HAP-1 (cell line): ENCODE measurements around the gene C16orf90.
"Not testable (repeated sequence)": the region's sequence is repeated elsewhere in the genome, so short reads cannot be mapped to it uniquely, and the experiment has no call there.

Experiments used
- DNase-seq, 2 experiments: peaks; one replicate each; pipeline ENCODE4 v3.0.0-alpha.2; 2016 to 2020; ENCODE audit warnings: low spot score in 2 of 2
- H3K27me3 ChIP-seq: fragments of 250-450 bp; sonication (Bioruptor Pico); 2 replicates; pipeline ENCODE4 v1.5.1; 2020; ENCODE audit warnings: low read depth, mild to moderate bottlenecking, moderate library complexity
- H3K36me3 ChIP-seq: fragments of 250-450 bp; sonication (Bioruptor Pico); replicated peaks from 2 replicates; pipeline ENCODE4 v1.5.1; 2020; ENCODE audit warnings: mild to moderate bottlenecking
- H3K4me1 ChIP-seq: fragments of 250-450 bp; sonication (Bioruptor Pico); 2 replicates; pipeline ENCODE4 v1.5.1; 2020; ENCODE audit warnings: mild to moderate bottlenecking
- H3K4me3 ChIP-seq: fragments of 250-450 bp; sonication (Bioruptor Pico); 2 replicates; pipeline ENCODE4 v1.5.1; 2020; ENCODE audit warnings: mild to moderate bottlenecking, moderate library complexity
- H3K9me3 ChIP-seq: fragments of 250-450 bp; sonication (Bioruptor Pico); 2 replicates; pipeline ENCODE4 v1.5.1; 2020; ENCODE audit warnings: mild to moderate bottlenecking, moderate library complexity
- in situ Hi-C: fragments of 300-500 bp; cut with MboI; formaldehyde crosslinking; loops from 3 replicates; pipeline ENCODE4 v1.14.3; 2020; ENCODE audit warnings: low sequenced_read_pairs, inconsistent platforms, mixed read lengths

Gene C16orf90

GRCh38 chr16:3473596-3473943, 21.7 kb downstream of the C16orf90 start:
- H3K4me1 ChIP-seq, in situ Hi-C loops, DNase-seq, H3K9me3 ChIP-seq, H3K36me3 ChIP-seq, H3K27me3 ChIP-seq, H3K4me3 ChIP-seq: not testable (repeated sequence)

- Histone ChIP-seq H3K36me3 (peaks cover 5% of the 10 kb centered on the region; the same call in 1 of the 2 replicates), H3K4me3 (no peak overlapping the region), H3K9me3 (no peaks in the 10 kb centered on the region), H3K4me1 (no peaks in the 10 kb centered on the region), H3K27me3 (no peaks in the 10 kb centered on the region)
- in situ Hi-C loops = no loop called here
- DNase-seq = no peak
These were observed 22.3 kb downstream of the C16orf90 start for GRCh38 chr16:3472878-3473595.

GRCh38 chr16:3471518-3472176, 23.6 kb downstream of the C16orf90 start:
- Histone ChIP-seq H3K36me3 (peaks cover 5% of the 10 kb centered on the region; the same call in 1 of the 2 replicates), H3K4me1 (no peaks in the 10 kb centered on the region), H3K27me3 (no peaks in the 10 kb centered on the region), H3K9me3 (no peaks in the 10 kb centered on the region), H3K4me3 (no peak overlapping the region)
- DNase-seq = no peak
- in situ Hi-C loops = no loop called here

GRCh38 chr16:3470723-3471122, 24.6 kb downstream of the C16orf90 start:
- Histone ChIP-seq H3K4me1 (no peaks in the 10 kb centered on the region), H3K27me3 (no peaks in the 10 kb centered on the region), H3K36me3 (peaks cover 12% of the 10 kb centered on the region; the same call in 1 of the 2 replicates), H3K4me3 (no peak overlapping the region), H3K9me3 (no peaks in the 10 kb centered on the region)
- DNase-seq = no peak
- in situ Hi-C loops = no loop called here

GRCh38 chr16:3469736-3470135, 25.6 kb downstream of the C16orf90 start:
- Histone ChIP-seq H3K36me3 (peaks cover 12% of the 10 kb centered on the region; the same call in 1 of the 2 replicates), H3K4me3 (no peak overlapping the region), H3K27me3 (no peaks in the 10 kb centered on the region), H3K4me1 (no peaks in the 10 kb centered on the region), H3K9me3 (no peaks in the 10 kb centered on the region)
- in situ Hi-C loops = no loop called here
- DNase-seq = no peak

GRCh38 chr16:3468501-3468900, 26.8 kb downstream of the C16orf90 start:
- no peaks in the 10 kb centered on the region for H3K4me1 ChIP-seq
- DNase-seq = no peak
- H3K36me3 ChIP-seq = peaks cover 12% of the 10 kb centered on the region; the same call in 1 of the 2 replicates
- in situ Hi-C loops = no loop called here
- no peaks in the 10 kb centered on the region for H3K27me3 ChIP-seq
- H3K4me3 ChIP-seq = no peak overlapping the region
- H3K9me3 ChIP-seq = no peaks in the 10 kb centered on the region

GRCh38 chr16:3467921-3468320, 27.4 kb downstream of the C16orf90 start:
- no peak for DNase-seq
- H3K27me3 ChIP-seq = no peaks in the 10 kb centered on the region
- H3K4me1 ChIP-seq = no peaks in the 10 kb centered on the region
- H3K4me3 ChIP-seq = no peak overlapping the region
- in situ Hi-C loops = no loop called here
- H3K36me3 ChIP-seq = peaks cover 8% of the 10 kb centered on the region; the same call in 1 of the 2 replicates
- H3K9me3 ChIP-seq = no peaks in the 10 kb centered on the region

- in situ Hi-C loops = no loop called here
- Histone ChIP-seq H3K4me3 (no peak overlapping the region), H3K36me3 (peaks cover 8% of the 10 kb centered on the region; the same call in 1 of the 2 replicates), H3K9me3 (no peaks in the 10 kb centered on the region), H3K4me1 (no peaks in the 10 kb centered on the region), H3K27me3 (no peaks in the 10 kb centered on the region)
- no peak for DNase-seq
These were observed 28.1 kb downstream of the C16orf90 start for GRCh38 chr16:3467182-3467581.

- no peak for DNase-seq
- in situ Hi-C loops = no loop called here
- H3K4me1 ChIP-seq = no peaks in the 10 kb centered on the region; the same call in 1 of the 2 replicates
- H3K9me3 ChIP-seq = no peaks in the 10 kb centered on the region
- H3K36me3 ChIP-seq = peaks cover 8% of the 10 kb centered on the region; the same call in 1 of the 2 replicates
- no peak overlapping the region for H3K4me3 ChIP-seq
- no peaks in the 10 kb centered on the region for H3K27me3 ChIP-seq
These were observed 29.2 kb downstream of the C16orf90 start for GRCh38 chr16:3465911-3466584.

- no peaks in the 10 kb centered on the region; the same call in 1 of the 2 replicates for H3K4me1 ChIP-seq
- no peaks in the 10 kb centered on the region for H3K27me3 ChIP-seq
- H3K4me3 ChIP-seq = no peak overlapping the region
- peaks cover 8% of the 10 kb centered on the region for H3K36me3 ChIP-seq
- H3K9me3 ChIP-seq = no peaks in the 10 kb centered on the region
- no peak for DNase-seq
- in situ Hi-C loops = no loop called here
These were observed 30.0 kb downstream of the C16orf90 start for GRCh38 chr16:3465301-3465700.

GRCh38 chr16:3461151-3461550, 34.1 kb downstream of the C16orf90 start:
- in situ Hi-C loops = no loop called here
- Histone ChIP-seq H3K9me3 (no peaks in the 10 kb centered on the region), H3K36me3 (peaks cover 4% of the 10 kb centered on the region), H3K27me3 (no peaks in the 10 kb centered on the region), H3K4me3 (no peak overlapping the region), H3K4me1 (peaks cover 20% of the 10 kb centered on the region)
- DNase-seq = no peak

GRCh38 chr16:3460585-3460984, 34.7 kb downstream of the C16orf90 start:
- H3K9me3 ChIP-seq = no peaks in the 10 kb centered on the region
- no peaks in the 10 kb centered on the region; the same call in none of the 2 replicates for H3K36me3 ChIP-seq
- no peaks in the 10 kb centered on the region for H3K27me3 ChIP-seq
- peaks cover 20% of the 10 kb centered on the region for H3K4me1 ChIP-seq
- H3K4me3 ChIP-seq = no peak overlapping the region
- in situ Hi-C loops = no loop called here
- no peak for DNase-seq

GRCh38 chr16:3460121-3460520, 35.2 kb downstream of the C16orf90 start:
- H3K27me3 ChIP-seq = no peaks in the 10 kb centered on the region
- peaks cover 20% of the 10 kb centered on the region for H3K4me1 ChIP-seq
- no peak overlapping the region for H3K4me3 ChIP-seq
- in situ Hi-C loops = no loop called here
- no peaks in the 10 kb centered on the region; the same call in none of the 2 replicates for H3K36me3 ChIP-seq
- no peak for DNase-seq
- no peaks in the 10 kb centered on the region for H3K9me3 ChIP-seq
